CD4-positive, alpha-beta T cell treated with Interleukin-10 for 1 hour (primary cell): ENCODE measurements around the gene PHF5A.
"Not testable (repeated sequence)": the region's sequence is repeated elsewhere in the genome, so short reads cannot be mapped to it uniquely, and the experiment has no call there.

Experiments
- DNase-seq: peaks from one replicate; pipeline ENCODE4 v3.0.0-alpha.2; 2020

Gene PHF5A

DNA sequence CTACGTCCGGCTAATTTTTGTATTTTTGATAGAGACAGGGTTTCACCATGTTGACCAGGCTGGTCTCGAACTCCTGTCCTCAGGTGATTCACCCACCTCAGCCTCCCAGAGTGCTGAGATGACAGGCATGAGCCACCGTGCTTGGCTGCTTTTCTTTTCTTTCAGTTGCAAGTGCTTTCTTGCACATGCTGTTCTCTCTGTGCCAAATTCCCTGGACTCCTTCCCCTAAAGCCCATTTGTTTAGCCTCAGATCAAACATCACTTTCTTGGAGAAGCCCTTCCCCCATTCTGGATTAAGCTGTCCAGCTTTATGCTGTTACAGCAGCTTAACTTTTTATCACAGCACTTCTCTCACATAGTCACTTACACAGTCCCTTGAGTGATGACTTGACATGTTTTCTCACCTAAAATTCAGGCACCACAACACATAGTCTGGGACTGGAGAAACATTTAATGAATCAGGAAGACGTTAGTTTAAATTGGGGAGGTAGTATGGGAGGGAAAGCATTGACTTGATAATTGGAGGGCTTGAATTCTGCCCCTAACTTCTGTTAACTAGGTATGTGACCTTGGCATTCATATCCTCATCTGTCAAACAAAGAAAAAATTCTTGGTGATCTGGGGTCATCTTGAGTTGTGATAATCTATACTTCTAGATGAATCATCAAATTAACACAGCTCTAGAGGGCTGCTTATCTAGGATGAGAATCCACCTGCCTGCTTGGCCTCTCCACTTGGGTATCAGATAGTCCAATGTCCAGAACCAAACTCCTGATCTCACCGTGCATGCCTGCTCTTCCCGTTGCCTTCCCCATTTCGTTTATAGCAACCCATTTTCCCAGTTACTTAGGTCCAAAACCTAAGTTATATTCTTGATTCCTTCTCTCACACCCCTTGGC is 18.8 kb upstream of the PHF5A start:
- no peak for DNase-seq

- DNase-seq = no peak
These were observed 16.5 kb upstream of the PHF5A start for GRCh38 chr22:41485033-41485432.

DNA sequence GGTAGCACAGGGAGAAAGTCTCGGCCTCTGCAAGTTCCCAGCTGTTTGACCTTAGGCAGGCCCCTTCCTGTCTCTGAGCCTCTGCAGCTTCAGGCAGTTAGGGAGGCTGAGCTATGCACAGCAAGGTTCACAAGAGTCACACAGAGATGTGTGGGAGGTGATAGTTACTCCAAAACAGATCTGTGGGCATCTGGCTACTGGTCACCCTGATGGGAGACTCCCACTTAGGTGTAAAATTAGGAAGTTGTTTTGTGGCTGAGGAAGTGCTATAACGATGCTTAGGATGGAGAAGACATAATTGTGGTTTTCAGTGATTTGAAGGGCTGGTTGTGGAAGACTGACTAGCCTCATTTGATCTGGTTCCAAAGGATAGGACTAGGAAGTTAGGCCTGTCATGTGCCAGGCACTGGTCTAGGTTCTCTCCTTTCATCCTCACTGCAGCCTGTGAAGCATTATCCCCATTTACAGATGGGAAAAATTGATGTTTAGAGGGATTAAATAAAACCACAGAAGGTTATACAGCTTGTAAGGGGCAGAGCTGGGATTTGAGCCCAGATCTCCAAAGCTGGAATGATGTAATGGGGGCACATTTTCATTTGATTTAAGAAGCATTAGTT is 13.9 kb upstream of the PHF5A start:
- DNase-seq = no peak

DNA sequence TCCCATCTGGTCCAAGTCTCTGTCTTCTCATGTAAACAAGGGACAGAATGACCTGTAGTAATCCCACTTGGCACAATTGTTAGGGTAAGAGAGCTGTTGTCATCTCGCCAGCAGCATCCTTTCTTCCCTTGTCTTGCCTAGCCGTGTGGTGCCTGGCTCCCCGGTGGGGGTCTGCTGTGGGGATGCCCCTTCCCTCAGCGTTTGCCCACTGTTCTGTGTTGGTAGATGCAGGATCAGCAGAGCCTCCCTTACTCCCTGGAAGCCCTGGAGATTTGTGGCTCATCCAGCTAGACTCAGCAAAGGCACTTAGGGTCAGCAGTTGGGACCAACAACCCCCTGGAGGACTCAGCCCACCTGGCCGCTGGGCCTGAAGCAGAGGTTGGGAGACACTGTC is 13.4 kb upstream of the PHF5A start:
- DNase-seq = no peak

DNA sequence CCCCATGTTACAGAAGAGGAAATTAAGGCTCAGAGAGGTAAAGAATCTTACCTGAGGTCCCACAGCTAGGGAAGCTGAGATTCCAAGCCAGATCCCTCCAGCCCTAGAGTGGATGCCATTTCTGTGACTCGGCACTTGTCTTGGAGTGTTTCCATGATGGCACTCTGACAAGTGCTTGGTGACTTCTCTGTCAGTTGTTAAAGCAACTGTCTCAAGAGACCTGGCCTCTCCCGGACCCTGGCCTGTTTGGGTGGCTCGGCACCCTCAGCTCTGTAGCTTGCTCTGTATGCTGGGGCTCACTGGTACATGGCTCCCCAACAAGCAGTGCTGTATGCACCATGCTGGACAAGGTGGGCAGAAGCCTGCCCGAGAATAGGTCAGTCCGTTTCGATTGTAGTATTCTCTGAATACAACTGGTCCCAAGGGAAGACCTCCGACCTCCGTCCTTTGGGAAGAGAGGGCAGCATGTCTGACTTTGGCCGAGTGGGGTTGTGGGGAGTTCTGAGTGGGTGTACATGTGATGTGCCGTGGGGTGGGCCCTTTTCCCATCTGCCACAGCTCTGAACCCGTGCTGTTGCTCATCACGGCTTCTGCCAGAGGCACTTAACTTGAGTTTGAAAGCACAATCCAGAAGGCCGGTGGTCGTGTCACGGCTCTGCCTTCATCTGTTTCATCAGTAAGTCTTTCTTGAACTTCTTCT is 12.8 kb upstream of the PHF5A start:
- DNase-seq = no peak

- no peak for DNase-seq
These were observed 11.9 kb upstream of the PHF5A start for GRCh38 chr22:41480397-41480735.

- no peak for DNase-seq
These were observed 11.3 kb upstream of the PHF5A start for GRCh38 chr22:41479671-41480396.

GRCh38 chr22:41478891-41479521 is 10.5 kb upstream of the PHF5A start:
- no peak for DNase-seq

DNA sequence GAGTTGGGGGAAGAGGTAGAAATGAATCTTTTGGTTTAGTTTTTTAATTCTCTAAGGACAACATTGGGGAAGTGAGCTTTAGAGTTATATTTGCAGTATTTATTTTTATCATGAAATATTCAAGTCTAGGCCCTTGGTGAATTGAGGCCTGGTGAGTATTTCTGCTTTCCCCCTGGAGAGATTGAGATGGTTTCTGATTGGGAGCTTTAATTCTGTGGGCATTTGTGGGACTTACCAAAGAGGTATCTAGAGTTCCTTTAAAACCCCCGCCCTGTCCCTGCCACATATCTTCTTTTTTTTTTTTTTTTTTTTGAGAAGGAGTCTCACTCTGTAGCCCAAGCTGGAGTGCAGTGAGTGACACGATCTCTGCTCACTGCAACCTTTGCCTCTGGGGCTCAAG is 10.0 kb upstream of the PHF5A start:
- DNase-seq = no peak

- no peak for DNase-seq
These were observed 6.5 kb upstream of the PHF5A start for GRCh38 chr22:41474872-41475451.

DNA sequence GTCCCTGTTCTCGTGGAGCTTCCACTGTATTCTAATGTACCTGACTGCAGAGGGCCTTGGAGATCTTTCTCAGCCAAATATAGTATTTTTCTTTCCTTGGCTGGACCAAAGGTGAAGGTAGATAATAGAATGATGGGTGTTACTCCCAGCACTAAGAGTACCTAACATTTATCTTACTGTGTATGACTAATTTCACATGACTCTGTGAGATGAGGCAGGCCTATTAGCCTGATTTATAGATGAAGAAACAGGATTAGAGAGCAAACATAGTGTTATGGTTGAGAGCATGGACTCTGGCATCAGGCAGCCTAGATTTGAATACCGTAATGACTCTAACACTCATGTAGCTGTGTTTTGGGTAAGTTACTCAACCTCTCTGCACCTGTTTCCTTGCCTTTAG is 3.1 kb upstream of the PHF5A start:
- no peak for DNase-seq

GRCh38 chr22:41470886-41471285 is 2.4 kb upstream of the PHF5A start:
- DNase-seq = no peak

DNA sequence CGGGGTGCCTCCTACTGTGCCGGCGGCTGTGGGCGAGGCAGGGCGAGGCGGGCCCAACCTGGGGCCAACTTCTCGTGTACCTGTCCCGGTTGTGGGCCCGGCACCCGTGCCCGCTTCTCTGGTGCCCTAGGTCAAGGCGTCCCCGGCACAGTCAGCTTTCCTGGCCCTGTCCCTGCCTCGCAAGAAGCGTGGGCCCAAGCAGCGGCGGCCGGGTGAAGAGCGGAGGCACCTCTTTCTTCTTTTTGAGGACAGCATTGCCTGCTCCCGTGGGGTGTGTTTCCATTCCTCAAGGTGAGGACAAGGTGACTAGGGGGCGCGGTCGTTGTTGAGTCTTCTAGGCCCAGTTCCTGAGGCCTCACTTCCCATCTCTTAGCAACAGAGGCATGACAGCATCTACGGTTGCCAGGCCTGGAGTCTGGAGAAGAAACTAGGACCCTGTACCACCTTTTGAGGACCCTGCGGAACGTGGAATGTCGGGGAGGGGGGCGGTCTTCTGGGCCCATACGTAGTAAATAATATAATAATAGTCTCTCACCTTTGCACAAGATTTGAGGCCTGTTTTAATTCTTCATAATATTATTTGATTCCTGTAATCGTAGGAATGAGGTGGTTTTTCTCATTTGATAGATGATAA is 843 bp upstream of the PHF5A start:
- no peak for DNase-seq

DNA sequence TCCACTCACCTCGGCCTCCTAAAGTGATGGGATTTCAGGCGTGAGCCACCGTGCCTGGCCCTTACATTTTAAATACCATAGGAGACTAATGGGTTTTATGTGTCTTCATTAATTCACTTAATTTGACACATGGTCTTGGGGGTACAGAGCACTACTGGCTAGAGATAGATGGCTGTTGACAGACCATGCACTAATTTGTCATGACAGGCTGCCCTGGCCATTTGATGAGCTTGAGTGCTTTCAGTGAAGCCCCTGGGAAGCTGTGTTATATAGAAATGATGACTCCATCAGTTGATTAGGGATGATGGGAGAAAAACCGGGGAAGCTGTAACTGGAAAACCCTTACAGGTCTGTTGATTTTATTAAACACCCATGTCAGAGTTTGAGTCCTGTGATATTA is 6.6 kb downstream of the PHF5A start:
- DNase-seq = no peak

DNA sequence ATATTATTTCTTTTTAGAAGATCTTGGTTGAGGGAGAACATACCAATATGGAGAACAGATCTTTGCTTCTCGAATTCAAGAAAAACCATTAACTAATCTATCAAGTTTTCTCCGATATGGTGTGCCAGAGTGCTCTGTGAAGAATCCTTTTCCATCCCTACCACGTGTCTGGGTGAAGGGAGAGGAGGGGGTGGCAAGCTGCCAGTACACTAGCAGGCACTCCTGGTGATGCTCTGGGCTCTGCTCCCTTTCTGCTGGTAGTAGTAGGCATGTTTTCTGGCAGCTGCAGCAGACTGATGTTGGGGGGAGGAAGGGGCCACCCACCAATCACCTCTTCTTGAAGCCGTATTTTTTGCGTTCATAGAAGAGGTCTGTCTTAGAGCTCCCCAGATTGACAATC is 8.4 kb downstream of the PHF5A start:
- DNase-seq = not testable (repeated sequence)

- DNase-seq = no peak
These were observed 9.1 kb downstream of the PHF5A start for GRCh38 chr22:41459431-41459830.

DNA sequence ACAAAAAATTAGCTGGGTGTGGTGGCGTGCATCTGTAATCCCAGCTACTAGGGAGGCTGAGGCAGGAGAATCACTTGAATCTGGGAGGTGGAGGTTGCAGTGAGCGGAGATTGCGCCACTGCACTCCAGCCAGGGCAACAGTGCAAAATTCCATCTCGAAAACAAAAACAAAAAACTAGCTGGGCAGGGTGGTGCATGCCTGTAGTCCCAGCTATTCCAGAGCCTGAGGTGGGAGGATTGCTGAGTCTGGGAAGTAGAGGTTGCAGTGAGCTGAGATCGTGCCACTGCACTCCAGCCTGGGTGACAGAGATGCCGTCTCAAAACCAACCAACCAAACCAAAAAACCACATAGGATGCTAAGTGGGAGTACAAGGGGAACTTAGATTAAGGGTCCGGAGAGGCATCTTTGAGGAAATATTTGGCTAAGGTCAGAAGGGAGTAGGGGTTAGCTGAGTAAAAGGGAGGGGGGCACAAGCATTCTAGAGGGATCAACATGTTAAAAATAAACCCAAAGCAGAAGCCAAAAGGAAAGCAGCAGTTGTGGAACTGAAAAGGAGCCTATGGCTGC is 10.2 kb downstream of the PHF5A start:
- no peak for DNase-seq

GRCh38 chr22:41448189-41448808 is 20.2 kb downstream of the PHF5A start:
- peak; percentile 96 for DNase-seq

- peak; percentile 58 for DNase-seq
These were observed 20.9 kb downstream of the PHF5A start for GRCh38 chr22:41447435-41448188.
